Femur (tissue), 1 donor: ENCODE measurements around the gene ORM1.
A peak's percentile ranks its signal among the peaks of the same experiment; 100 is the strongest.
"Not testable (repeated sequence)": the region's sequence is repeated elsewhere in the genome, so short reads cannot be mapped to it uniquely, and the experiment has no call there.

Experiments used
- DNase-seq: peaks from one replicate; pipeline ENCODE4 v3.0.0-alpha.2; 2017

Gene ORM1

DNA sequence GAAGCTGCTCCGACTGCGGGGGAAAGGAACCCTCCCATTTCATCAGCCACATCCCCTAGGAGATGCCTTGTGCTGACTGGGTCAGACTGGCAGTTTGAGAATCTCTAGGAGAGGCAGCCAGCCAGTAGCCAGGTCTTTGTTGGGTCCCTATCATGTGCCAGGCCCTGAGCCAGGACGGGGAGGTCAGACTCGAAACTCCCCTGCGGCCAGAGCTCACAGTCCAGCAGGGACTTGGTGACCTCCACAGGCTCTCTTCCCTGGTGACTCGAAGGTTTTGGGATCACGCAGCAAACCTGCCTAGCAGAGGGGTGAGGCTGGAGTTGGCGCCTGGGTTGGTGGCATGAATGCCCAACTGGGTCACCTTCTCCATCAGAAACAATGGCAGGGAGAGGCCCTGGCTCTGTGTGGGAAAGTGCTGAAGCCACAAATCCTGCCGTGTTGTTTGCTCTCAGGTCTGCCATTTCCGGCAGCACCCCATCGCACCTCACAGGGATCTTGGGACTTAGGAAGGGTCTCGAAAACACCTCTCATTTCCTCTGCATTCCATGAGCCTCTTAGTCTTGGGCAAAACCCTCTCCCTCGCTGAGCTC is 14.4 kb upstream of the ORM1 start:
- DNase-seq, result no peak

DNA sequence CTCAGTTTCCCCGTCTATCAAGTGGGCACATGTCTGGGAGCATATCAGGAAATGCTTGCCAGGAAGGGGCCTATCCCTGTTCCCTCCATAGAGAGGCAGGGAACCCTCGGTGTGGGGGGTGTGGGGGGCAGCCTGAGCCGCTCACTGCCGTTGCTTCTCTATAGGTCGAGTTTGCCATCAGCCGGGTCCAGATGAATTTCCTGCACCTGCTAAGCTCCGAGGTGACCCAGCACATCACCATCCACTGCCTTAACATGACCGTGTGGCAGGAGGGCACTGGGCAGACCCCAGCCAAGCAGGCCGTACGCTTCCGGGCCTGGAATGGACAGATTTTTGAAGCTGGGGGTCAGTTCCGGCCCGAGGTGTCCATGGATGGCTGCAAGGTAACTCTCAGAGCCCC is 13.8 kb upstream of the ORM1 start:
- DNase-seq, result no peak

DNA sequence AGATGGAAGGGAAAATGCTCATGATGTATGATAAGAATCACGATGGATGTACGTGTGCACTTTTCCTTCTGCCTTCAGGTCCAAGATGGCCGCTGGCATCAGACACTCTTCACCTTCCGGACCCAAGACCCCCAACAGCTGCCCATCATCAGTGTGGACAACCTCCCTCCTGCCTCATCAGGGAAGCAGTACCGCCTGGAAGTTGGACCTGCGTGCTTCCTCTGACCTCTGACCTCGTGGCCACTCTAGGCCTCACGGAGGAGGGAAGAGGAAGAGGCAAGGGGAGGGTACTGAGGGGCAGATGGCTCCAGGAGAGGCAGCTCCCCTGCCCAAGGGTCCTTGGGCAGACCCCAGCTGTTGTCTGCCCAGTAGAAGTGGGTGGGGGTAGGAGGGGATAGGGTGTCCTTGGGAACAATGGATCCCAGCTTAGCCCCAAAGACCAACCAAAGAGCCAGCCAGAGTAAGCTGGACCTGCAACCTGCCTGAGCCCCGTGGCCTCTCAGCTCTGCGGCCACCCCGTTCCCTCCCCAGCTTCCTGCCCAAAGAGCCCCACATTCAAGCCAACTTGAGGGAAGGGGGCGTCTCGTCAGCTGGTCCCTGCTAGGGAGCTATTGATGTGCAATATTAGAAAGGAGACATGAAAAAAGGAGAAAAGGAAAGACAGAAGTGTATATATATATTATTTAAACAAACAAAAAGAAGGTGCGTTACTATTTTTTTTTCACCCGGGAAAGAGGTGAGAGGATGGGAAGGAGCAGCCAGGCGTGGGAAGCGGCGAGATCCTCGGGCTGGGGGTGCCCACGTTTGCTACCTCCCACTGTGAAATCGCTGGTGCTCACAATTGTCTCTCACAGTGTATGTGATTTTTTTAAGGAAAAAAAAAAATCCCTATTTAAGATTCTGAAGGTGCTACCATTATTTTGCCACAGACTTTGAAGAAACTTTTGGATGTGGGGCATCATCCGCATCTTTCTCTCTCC is 12.1 kb upstream of the ORM1 start:
- no peak for DNase-seq

DNA sequence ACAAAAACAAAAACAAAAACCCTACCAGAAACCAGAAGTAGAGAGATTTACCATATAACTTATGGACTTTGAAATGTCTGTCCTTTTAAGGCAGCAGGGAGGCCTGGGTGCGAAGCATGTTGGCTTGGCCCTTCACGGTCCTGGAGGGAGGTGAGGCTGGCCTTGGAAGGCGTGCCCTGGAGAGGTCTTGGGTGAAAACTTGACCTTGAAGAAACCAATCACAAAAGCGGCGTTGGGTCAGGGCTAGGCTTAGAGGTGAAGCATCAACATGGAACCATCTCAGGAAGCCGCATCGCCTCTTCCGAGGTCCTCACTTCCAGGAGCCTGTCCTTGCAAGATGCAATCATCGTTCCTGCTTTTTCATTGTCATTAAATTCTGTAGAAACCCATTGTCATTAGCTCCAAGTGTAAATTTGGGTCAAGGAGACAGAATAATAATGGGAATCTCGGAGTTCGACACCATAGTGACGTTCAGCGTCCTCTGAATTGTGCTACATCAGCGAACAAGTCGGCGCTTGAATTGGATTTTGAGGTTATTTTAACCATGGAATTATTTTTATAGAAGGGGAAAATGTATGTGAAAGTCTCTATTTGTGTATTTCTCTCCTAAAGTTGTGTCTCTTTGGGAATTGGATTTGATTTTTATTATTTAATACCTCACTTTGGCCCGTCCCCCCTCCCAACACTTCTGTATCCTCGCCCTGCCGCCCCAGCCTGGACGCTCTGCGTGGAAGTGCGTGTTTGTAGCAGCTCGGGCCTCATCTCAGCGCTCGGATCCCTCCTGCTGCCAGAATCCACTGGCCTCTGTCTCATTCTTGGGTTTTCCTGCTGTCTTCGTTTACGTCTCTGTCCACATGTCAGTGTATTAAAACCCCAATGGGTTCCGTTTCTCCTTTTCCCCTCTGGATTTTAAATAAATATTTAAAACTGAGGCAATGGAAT is 11.1 kb upstream of the ORM1 start:
- no peak for DNase-seq

DNA sequence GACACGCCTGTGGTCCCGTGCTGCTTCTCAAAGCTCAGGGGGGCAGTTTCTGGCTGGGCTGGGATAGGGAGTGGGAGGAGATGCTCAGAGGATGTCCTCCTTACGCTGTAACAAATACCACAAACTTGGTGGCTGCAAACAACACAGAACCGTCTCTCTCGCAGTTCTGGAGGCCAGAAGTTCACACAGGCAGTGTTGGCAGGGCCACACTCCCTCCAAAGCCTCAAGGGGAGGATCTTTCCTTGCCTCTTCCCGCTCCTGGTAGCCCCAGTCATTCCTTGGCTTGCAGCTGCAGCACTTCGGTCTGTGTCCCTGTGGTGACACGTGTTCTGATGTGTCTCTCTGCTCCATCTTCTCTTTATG is 10.4 kb upstream of the ORM1 start:
- DNase-seq, result peak; percentile 18

DNA sequence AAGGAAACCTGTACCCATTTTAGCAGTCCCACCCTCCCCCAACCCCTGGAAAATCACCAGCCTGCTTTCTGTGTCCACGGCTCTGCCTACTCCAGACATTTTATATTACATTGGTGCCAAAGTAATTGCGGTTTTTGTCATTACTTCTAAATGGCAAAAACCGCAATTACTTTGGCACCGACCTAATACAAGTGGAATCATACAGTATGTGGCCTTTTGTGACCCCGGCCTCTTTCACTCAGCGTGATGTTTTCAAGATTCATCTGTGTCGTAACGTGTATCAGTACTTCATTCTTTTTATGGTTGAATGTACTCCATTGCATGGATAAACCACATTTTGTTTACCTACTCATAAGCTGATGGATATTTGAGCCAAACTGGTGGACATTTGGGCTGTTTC is 9.7 kb upstream of the ORM1 start:
- DNase-seq, result no peak

DNA sequence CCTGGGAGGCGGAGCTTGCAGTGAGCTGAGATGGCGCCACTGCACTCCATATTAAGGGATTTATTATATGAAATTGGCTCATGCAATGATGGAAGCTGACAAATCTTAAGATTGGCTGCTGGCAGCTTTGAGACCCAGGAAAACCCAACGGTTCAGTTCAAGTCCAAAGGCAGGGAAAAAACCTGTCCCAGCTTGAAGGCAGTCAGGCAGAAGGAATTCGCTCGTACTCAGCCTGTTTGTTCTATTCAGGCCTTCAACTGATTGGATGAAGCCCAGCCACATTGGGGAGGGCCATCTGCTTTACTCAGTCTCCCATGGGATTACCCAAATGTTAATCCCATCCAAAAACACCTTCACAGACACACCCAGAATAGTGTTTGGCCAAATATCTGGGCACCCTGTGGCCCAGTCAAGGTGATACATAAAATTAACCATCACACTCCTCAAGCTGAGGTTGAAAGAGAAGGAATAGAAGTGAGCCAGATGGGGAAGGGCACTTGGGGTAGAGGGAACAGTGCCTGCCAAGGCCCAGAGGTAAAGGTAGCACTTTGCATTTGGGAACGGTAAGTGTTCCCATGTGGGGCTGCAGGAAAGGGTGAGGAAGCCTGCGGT is 8.5 kb upstream of the ORM1 start:
- no peak for DNase-seq

DNA sequence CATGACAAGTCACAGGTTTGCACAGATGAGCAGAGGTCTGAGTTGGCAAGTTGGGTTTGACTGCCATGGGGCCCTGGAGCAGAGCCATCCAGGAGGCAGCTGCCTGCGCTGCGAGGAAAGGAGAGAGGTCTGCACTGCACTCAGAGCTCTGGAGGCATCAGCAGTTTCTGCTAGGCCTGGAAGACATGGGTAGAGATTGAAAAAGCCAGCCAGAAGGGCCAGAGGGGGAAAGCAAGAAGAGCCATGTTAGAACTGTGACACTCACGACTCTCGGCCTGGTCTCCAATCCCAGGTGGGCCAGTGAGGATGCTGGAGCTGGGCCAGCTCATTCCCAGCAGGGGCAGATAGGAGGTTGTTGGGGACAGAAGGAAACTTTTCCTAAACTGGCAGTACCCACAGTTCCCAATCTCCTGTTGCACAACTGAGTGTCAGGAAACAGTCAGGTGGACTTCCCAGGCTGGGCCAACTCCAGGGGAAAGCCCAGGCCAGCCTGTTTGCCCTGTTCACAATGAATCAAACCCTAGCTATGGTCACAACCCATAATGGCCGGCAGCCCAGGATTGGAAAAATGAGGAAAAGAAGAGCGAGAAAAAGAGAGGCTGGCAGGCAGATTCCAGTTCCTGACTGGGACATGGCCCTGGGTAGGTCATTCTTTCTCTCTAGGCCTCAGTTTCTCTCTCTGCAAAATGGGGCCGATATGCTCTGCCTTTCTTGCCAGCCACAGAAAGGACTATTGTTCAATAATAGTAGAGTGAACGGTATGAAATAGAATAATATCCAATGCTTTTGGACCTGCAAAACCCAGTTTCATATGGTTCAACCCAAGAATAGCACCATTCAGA is 7.8 kb upstream of the ORM1 start:
- DNase-seq, result no peak

DNA sequence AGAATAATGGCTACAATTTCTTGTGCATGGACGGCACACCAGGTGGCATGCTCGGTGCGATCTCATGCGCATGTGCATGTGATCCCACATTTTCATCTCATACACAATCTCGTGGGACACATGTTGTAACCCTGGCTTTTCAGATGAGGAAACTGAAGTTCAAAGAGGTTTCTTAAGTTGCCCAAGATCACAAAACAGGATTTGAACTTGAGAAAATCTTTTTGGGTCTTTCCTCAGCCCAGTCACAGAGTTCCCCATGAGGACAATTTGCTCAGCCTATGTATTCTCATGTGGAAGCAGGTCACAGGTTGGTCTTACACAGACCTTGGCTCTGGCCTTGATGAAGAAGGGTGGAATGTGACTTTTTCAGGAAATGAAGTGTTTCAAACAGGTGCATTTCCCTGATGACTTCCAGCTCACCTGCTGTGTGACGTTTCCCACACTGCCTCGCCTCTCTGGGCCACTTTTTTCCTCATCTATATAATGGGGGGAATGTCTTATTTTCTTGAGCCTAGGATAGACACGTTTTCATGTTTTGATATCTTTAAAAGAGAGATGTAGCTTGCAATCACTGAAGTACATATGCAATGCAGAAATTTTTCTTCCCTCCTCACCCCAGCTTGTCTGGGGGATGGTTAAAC is 7.1 kb upstream of the ORM1 start:
- peak; percentile 20 for DNase-seq

DNA sequence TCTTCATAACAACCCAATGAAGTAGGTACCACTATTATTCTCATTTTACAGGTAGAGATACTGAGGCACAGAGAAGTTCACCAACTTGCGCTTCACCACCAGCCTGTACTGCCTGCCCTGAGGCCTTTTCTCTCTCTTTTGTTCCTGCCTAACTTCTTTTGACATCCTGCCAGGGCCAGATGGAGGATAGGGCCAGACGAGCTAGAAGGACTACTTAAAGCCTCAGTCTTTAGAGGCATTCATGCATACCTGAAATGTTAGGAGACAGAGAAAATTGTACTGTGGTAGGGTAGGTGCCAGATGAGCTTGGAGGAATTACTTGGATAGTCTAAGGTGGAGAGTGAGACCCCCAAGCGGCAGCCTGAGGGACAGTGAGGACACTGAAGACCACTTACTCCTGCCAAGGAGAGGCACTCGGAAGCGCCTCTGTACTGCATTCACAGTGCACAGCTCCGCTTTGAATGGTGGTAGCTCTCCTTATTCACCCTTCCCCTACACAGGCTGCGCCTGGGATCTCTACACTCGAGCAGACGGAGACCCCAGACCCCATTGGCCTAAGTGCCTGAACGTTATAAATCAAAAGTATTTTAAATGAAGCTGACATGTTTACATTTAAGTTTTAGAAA is 6.2 kb upstream of the ORM1 start:
- DNase-seq, result no peak

DNA sequence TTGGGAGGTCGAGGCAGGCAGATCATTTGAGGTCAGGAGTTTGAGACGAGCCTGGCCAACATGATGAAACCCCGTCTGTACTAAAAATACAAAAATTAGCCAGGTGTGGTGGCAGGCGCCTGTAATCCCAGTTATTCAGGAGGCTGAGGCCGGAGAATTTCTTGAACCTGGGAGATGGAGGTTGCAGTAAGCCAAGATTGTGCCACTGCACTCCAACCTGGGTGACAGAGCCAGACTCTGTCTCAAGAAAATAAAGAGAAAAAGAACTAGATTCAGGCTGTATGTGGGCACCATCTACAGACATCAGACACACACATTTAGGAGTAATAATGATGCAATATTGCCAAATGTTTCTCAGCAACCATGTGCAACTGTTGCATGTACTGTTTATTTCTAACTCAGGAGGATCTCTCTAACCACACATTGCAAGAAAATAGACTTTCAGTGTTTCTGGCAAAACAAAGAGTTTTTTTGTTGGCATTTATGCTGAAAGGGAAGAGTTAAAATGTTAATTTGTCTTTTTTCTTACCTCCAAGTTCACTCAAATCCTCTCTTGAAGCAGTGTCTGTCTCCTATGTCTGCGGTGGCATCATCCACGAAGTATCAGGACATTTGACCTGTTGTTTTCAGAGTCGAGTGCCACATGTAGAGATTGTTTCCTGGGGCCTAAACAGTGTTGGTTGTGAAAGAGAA is 5.1 kb upstream of the ORM1 start:
- no peak for DNase-seq

DNA sequence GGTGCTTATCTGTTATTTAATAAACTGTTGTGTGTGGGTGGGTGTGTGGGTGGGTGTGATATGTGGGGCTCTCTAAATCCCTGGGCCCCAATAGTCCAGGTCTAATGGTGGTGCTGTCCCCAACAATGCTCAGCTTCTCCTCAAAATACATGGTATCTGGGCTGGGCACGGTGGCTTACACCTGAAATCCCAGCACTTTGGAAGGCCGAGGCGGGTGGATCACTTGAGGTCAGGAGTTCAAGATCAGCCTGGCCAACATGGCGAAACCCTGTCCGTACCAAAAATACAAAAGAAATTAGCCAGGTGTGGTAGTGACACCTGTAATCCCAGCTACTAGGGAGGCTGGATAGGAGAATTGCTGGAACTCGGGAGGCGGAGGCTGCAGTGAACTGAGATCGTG is 4.5 kb upstream of the ORM1 start:
- DNase-seq, result no peak

DNA sequence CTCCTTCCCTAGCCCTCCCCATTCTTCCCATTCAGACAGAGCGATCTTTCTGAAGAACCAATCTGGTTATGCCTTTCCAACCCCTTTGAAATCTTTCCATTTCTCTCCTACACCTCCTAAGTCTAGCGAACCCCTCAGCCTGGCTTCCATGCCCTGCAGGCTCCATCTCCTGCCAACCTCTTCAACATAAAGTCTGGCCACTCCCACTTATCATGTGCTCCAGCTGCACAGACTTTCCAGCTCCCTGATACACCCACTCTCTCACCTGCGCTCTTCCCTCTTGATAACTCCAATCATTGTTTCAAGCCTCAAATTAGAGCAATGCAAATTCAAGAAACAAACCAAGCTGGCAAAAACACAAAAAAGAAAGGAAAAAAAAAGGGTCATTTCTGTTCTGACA is 3.8 kb upstream of the ORM1 start:
- DNase-seq, result no peak

DNA sequence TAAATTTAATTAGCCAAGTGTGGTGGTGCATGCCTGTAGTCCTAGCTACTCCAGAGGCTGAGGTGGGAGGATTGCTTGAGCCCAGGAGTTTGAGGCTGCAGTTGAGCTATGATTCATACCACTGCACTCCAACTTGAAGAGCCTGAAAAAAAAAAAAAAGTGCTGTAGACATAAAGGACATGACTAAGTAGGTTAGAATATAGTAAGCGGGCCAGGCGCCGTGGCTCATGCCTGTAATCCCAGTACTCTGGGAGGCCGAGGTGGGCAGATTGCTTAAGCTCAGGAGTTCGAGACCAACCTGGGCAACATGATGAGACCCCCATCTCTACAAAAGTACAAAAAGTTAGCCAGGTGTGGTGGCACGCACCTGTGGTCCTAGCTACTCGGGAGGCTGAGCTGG is 2.2 kb upstream of the ORM1 start:
- DNase-seq, result not testable (repeated sequence)

DNA sequence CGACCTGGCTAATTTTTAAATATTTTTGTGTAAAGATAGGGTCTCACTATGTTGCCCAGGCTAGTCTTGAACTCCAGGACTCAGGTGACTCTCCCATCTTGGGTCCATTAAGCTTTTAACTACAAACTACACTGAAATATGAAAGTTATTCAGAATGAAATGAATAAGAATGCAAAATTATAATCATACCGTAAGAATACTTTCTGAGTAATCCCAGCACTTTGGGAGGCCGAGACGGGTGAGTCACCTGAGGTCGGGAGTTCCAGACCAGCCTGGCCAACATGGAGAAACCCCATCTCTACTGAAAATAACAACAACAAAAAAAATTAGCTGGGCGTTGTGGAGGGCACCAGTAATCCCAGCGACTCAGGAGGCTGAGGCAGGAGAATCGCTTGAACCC is 1.1 kb upstream of the ORM1 start:
- DNase-seq, result no peak

DNA sequence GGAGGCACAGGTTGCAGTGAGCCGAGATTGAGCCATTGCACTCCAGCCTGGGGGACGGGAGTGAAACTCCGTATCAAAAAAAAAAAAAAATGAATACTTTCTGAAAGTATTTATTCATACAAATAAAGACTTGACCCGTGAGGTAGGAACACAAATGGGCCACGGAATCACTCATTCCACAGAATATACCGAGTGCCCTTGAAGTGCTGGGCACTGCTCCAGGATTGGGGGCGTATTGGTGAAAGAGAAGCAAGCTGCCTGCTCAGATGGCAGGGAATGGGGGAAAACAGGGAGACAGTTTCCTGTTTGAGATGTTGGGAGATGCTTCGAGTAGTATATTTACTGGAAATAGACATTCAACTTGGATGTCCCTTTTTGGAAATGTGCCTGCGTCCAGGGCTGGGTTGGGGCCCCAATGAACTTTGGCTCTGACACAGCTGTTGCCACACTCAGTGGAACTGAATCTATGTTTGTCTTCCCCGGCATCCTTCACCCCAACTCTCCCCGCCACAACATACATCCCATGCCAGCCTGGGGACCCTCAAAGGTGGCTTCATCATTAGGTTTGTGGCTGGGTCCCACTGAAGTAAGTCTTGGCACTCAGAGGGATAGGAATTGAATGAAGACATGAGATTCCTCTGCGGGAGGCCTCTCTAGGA is 609 bp upstream of the ORM1 start:
- not testable (repeated sequence) for DNase-seq

DNA sequence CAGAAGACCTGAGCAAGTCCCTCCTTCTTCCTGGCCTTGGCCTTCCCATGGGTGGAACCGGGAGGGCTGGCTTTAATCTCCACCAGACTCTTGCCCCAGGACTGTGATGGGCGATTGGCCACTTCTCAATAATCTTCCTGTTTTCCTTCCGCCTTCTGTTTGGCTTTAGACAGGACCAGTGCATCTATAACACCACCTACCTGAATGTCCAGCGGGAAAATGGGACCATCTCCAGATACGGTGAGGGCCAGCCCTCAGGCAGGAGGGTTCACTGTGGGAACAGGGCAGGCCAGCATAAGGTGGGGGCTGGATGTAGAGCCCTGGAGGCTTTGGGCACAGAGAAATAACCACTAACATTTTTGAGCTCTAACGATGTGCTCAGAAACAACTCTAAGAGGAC is 951 bp downstream of the ORM1 start:
- not testable (repeated sequence) for DNase-seq

DNA sequence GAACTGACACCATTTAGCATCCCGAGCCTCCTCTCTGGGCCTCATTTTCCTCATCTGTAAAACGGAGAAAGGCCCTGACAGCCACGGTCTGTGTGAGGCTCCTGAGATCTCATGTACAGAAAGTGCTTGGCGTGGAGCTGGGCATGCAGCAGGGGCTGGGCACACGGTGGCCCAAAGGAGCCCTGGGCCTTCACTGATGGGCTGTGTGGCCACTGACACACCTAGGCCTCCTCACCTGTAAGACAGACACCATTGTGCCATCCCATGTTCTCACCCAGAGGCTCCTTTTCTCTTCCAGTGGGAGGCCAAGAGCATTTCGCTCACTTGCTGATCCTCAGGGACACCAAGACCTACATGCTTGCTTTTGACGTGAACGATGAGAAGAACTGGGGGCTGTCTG is 1.6 kb downstream of the ORM1 start:
- no peak for DNase-seq

DNA sequence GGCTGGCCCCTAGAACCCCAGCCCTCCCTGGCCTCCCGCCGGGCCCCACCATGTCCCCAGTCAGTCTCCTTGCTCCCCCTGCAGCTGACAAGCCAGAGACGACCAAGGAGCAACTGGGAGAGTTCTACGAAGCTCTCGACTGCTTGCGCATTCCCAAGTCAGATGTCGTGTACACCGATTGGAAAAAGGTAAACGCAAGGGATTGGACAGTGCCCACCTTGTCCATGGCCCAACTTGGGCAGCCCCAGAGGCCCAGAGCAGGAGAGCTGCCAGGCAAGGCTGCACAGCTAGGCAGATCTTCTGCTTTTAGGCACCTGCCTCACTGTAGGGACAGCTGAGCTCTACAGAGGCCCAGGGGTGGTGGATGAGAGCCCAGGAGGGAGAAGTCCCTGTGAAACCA is 2.1 kb downstream of the ORM1 start:
- DNase-seq, result not testable (repeated sequence)
